SIG-M5 (cell line): Measurements from ENCODE around the gene CDC42SE2.
"Not testable (repeated sequence)": the region's sequence is repeated elsewhere in the genome, so short reads cannot be mapped to it uniquely, and the experiment has no call there.

Source experiments
- DNase-seq: peaks from one replicate; lab custom pipeline; 2025; lab: John Stamatoyannopoulos, UW

CDC42SE2 gene

GRCh38 chr5:131250751-131251475, 12.9 kb upstream of the CDC42SE2 start:
- no peak for DNase-seq

- DNase-seq, result peak; percentile 88
These were observed 11.1 kb upstream of the CDC42SE2 start for GRCh38 chr5:131252824-131253171.

GRCh38 chr5:131254025-131254424, 9.8 kb upstream of the CDC42SE2 start:
- DNase-seq, result not testable (repeated sequence)

DNA sequence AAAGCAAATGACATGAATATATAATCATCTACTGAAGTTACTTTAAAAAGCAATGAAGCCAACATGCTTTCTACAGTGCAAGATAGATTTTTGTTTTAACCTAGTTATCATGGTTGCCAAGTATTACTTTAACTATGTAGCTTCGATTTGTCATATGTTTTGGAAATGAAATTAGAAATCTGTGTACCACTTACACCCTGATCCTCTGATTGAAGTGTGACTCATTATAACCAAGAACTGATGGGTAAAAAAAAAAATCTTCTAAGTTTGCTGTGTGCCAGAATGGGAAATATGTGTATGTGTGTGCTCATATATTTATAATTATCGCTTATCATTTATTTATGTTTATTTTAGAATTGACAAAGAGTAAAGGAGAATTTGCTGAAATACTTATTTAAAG, 9.1 kb upstream of the CDC42SE2 start:
- DNase-seq, result no peak

DNA sequence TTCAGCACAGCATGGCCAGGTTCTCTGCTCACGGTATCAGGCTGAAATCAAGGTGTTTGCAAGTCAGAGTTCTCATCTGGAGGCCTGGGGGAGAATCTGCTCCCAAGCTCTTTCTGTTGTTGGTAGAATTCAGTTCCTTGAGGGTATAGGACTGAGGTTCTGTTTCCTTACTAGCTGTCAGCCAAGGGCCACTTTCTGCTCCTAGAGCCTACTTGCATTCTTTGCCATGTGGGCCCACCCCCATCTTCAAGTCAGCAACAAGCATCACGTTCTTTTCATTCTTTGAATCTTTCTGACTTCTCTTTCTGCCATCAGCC, 7.4 kb upstream of the CDC42SE2 start:
- DNase-seq, result no peak

- no peak for DNase-seq
These were observed 5.1 kb upstream of the CDC42SE2 start for GRCh38 chr5:131258733-131259132.

DNA sequence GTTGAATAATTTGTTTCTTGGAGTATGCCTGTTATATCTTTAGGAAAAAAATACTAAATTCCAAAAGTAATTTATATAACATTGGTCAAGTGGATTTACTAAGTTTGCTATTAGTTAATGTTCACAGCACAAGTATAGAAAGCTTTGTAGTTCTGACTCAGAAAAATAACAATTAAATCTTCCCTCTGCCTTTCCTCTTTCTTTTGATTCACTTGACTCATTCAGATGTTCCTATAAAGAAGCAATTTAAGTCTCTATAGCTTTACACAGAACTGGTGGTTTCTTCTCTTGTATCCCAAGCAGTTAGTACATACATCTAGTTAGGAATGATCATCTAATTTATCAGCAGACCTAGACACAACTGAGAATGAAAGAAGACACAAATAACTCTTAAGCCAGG, 4.5 kb upstream of the CDC42SE2 start:
- DNase-seq, result no peak

- no peak for DNase-seq
These were observed 3.0 kb upstream of the CDC42SE2 start for GRCh38 chr5:131260895-131261294.

- no peak for DNase-seq
These were observed 2.4 kb upstream of the CDC42SE2 start for GRCh38 chr5:131261483-131261882.

DNA sequence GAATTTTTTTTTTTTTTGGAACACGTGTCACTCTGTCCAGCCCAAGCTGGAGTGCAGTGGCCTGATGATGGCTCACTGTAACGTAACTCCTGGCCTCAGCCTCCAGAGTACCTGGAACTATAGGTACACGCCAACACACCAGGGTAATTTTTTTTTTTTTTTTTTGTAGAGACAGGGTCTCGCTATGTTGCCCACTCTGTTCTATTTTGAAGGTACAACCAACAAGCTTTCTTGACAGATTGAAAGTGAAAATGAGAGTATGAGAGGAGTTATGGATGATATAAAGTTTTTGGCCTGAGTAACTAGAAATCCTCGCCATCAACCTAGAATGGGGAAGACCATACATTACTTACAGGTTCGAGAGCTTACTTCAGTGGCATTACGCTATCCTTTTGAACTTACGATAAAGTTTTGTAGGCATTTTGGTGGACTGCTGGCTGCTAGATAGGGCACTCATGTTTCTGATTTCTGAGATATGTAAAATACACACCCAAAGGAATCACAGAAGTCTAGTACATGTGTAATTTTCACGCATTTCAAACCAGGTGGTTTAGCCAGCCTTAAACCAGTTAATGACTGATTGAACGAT, 806 bp upstream of the CDC42SE2 start:
- DNase-seq, result no peak

DNA sequence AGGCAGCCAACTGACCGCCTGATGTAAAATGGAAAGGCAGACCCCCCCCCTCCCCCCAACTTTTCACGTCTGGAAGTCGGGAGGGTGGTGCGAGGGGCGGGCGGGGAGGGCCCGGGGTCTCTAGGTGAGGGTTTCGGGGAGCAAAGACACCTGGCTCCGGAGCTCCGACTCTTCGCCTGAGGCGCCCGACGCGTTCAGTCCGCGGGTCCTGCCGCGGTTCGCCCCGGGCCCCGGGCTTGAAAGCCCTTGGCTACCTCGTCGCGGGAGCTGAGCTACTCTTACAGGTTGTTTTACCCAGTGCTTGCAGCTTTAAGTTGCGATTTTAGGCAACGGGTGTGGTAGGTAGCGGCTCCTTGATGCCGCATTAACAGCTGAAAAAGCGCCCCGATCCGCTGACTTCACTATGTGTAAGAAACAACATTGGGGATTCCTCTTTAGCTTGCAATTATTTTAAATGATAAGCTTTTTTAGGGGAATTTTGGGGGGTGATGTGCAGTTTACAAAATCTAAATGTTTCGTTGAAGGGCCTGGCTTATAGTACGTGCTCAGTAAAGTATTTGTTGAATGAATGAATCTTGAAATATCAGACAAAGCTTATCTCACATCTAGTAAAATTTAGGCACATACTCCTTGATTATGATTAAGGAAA, 722 bp downstream of the CDC42SE2 start:
- no peak for DNase-seq

- peak; percentile 54 for DNase-seq
These were observed 1.5 kb downstream of the CDC42SE2 start for GRCh38 chr5:131265311-131265803.

- DNase-seq, result no peak
These were observed 2.7 kb downstream of the CDC42SE2 start for GRCh38 chr5:131266370-131267060.

DNA sequence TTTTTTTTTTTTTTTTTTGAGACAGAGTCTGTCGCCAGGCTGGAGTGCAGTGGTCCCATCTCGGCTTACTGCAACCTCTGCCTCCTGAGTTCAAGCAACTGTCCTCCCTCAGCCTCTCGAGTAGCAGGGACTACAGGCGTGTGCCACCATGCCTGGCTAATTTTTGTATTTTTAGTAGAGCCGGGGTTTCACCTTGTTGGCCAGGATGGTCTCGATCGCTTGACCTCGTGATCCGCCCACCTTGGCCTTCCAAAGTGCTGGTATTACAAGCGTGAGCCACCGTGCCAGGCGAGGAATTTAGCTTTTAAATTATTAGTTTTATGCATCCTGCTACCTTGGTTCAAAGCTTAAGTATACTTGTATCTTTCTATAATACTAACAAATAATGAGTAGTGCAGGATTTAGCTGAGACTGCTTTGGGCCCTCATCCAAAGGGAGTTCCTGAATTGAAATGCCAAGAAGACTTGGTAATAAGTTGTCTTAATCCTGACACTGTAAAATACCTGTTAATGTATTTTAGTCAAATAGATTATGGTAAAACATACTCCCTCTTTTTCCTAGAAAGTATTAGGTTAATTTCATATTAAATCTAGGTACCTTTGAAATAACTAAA, 5.0 kb downstream of the CDC42SE2 start:
- DNase-seq, result no peak

GRCh38 chr5:131270809-131271208, 7.0 kb downstream of the CDC42SE2 start:
- no peak for DNase-seq

GRCh38 chr5:131271888-131272287, 8.0 kb downstream of the CDC42SE2 start:
- DNase-seq, result not testable (repeated sequence)

DNA sequence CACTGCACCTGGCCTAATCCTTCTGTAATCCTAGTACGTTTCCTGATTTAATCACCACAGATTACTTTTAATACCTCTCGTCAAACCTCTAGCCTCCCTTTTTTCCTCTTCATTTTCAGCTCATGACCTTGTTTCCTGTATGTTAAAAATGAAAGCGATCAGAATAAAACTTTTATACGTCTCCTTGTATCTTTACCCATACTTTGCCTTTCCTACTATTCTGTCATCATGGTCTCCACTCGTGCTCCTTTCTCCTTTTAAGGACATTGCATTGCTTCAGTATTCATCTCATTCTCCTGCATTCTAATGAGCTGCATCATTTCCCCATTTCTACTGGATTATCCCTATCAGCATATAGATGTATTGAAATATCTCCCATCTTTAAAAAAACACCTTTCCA, 8.5 kb downstream of the CDC42SE2 start:
- no peak for DNase-seq

GRCh38 chr5:131272724-131273123, 8.9 kb downstream of the CDC42SE2 start:
- no peak for DNase-seq

- DNase-seq, result no peak
These were observed 10.6 kb downstream of the CDC42SE2 start for GRCh38 chr5:131274326-131275063.

DNA sequence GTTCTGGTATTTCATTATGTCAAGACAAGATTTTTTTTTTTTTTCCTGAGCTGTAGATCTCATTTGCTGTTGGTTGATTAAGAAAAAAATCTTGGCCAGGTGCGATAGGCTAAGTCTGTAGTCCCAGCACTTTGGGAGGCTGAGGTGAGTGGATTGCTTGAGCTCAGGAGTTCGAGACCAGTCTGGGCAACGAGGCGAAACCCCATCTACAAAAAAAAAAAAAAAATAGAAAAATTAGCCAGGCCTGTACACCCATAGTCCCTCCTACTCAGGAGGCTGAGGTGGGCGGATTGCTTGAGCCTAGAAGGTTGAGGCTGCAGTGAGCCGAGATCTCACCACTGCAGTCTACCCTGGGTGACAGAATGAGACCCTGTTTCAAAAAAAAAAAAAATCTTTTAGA, 12.2 kb downstream of the CDC42SE2 start:
- DNase-seq, result no peak

DNA sequence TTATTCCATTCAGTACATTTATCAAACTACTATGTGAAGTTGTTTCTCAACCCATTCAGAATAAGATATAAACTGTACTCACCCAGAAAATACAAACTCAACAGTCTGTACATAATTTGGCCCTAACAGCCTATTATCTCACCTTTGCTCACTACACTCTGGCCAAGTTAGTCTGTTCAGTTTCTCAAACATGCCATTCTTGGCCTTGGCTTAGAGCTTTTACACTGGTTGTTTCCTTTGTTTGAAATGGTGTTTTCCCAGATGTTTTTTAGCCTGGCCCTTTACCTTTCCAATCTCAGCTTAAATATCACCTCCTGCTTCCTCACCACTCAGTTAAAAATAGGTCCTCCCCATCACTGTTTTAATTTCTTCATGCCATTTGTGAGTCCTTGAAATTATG, 13.6 kb downstream of the CDC42SE2 start:
- DNase-seq, result no peak
